OCI-LY3 (cell line): ENCODE data around the gene ARHGAP8.

ENCODE experiments used
- CTCF ChIP-seq: fragments of 200-600, 300-600 bp; sonication (generic); IDR thresholded peaks from 2 replicates; pipeline ENCODE4 v1.5.1; 2014; ENCODE audit warnings: antibody characterized with exemption, low read length, low read depth
- EZH2phosphoT487 ChIP-seq: fragments of 200-600 bp; shearing (Covaris generic); IDR thresholded peaks from 2 replicates; pipeline ENCODE4 v1.6.1; 2018; ENCODE audit warnings: antibody characterized with exemption, mixed run types, low read depth

GRCh38 chr22:44795701-44796630, 43.6 kb downstream of the ARHGAP8 start:
- no peak for TF ChIP-seq CTCF
- TF ChIP-seq EZH2phosphoT487: no peak
